PC-3 (cell line): ENCODE data around the gene SMIM31. TPM values are rescaled to one million over a fixed set of nuclear protein-coding genes. Genes with fewer than 3 reads are reported as not detected.

ENCODE experiments used
- total RNA-seq: library from RNA; depleted of rRNA; stranded (reverse); fragments of >200 nt; gene quantifications from 2 replicates; pipeline ENCODE4 v1.2.3, GENCODE V29; 2014; rRNA removed

SMIM31 gene
- total RNA-seq, 1 experiment from 2014 or later = not detected

Other genes with a start within 250 kb of the SMIM31 start
- gene APELA, start 123.0 kb downstream of the SMIM31 start, total RNA-seq = not detected in 2 replicates
- not detected in 2 replicates for gene TRIM61, start 223.5 kb downstream of the SMIM31 start, total RNA-seq